HG02840 (cell line): ENCODE measurements around the gene AGFG1.
"Not testable (repeated sequence)": the region's sequence is repeated elsewhere in the genome, so short reads cannot be mapped to it uniquely, and the experiment has no call there.

ENCODE experiments used
- ATAC-seq: cut with Tn5 transposase; IDR thresholded peaks from one replicate; pipeline ENCODE4 v1.9.1; 2021; ENCODE audit warnings: mild to moderate bottlenecking, moderate library complexity, moderate number of reproducible peaks; ENCODE audit not compliant: unreplicated experiment, low FRiP score

AGFG1 gene

GRCh38 chr2:227528803-227529202 lies 56.8 kb downstream of the AGFG1 start:
- ATAC-seq: no peak

- ATAC-seq: no peak
Observed at GRCh38 chr2:227529871-227530270, 57.9 kb downstream of the AGFG1 start.

- ATAC-seq: no peak
Observed at GRCh38 chr2:227534714-227535113, 62.8 kb downstream of the AGFG1 start.

- no peak for ATAC-seq
Observed at GRCh38 chr2:227536445-227536844, 64.5 kb downstream of the AGFG1 start.

GRCh38 chr2:227539465-227539956 lies 67.6 kb downstream of the AGFG1 start:
- no peak for ATAC-seq

- ATAC-seq: not testable (repeated sequence)
Observed at GRCh38 chr2:227540352-227540751, 68.4 kb downstream of the AGFG1 start.

GRCh38 chr2:227545990-227546389 lies 74.0 kb downstream of the AGFG1 start:
- no peak for ATAC-seq

- no peak for ATAC-seq
Observed at GRCh38 chr2:227551836-227552235, 79.9 kb downstream of the AGFG1 start.

GRCh38 chr2:227562581-227562980 lies 90.6 kb downstream of the AGFG1 start:
- ATAC-seq: no peak

GRCh38 chr2:227565080-227565479 lies 93.1 kb downstream of the AGFG1 start:
- no peak for ATAC-seq

GRCh38 chr2:227566012-227566411 lies 94.1 kb downstream of the AGFG1 start:
- ATAC-seq: no peak

- ATAC-seq: no peak
Observed at GRCh38 chr2:227568852-227569169, 96.9 kb downstream of the AGFG1 start.

- no peak for ATAC-seq
Observed at GRCh38 chr2:227570615-227571014, 98.7 kb downstream of the AGFG1 start.

GRCh38 chr2:227576110-227576509 lies 104.2 kb downstream of the AGFG1 start:
- ATAC-seq: no peak

- ATAC-seq: no peak
Observed at GRCh38 chr2:227576812-227577211, 104.9 kb downstream of the AGFG1 start.

- ATAC-seq: no peak
Observed at GRCh38 chr2:227577555-227577954, 105.6 kb downstream of the AGFG1 start.

- ATAC-seq: no peak
Observed at GRCh38 chr2:227578642-227579041, 106.7 kb downstream of the AGFG1 start.

GRCh38 chr2:227579791-227580190 lies 107.8 kb downstream of the AGFG1 start:
- no peak for ATAC-seq

- ATAC-seq: no peak
Observed at GRCh38 chr2:227582369-227582768, 110.4 kb downstream of the AGFG1 start.

GRCh38 chr2:227592694-227593387 lies 120.9 kb downstream of the AGFG1 start:
- ATAC-seq: no peak

GRCh38 chr2:227595797-227596196 lies 123.8 kb downstream of the AGFG1 start:
- ATAC-seq: no peak

GRCh38 chr2:227597036-227597435 lies 125.1 kb downstream of the AGFG1 start:
- ATAC-seq: no peak

- no peak for ATAC-seq
Observed at GRCh38 chr2:227597998-227598397, 126.0 kb downstream of the AGFG1 start.
